GM18909 (cell line): Measurements from ENCODE around the gene RAD51C.
A peak's percentile ranks its signal among the peaks of the same experiment; 100 is the strongest.
"Not testable (repeated sequence)": the region's sequence is repeated elsewhere in the genome, so short reads cannot be mapped to it uniquely, and the experiment has no call there.

ENCODE experiments used
- ATAC-seq: cut with Tn5 transposase; IDR thresholded peaks from one replicate; pipeline ENCODE4 v1.9.1; 2021; ENCODE audit warnings: mild to moderate bottlenecking; ENCODE audit not compliant: unreplicated experiment, poor library complexity

RAD51C gene

DNA sequence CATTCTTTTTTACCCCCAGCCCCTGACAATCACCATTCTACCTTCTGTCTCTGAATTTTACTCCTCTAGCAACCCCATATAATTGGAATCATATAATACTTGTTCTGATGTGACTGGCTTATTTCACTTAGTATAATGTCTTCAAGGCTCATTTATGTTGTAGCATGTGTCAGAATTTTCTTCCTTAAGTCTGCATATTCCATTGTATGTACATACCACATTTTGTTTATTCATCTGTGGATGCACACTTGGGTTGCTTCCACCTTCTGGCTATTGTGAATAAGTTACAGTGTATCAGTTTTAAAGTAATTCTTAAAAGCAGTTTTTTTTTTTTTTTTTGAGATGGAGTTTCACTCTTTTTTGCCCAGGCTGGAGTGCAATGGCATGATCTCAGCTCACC is 38.5 kb downstream of the RAD51C start:
- no peak for ATAC-seq

DNA sequence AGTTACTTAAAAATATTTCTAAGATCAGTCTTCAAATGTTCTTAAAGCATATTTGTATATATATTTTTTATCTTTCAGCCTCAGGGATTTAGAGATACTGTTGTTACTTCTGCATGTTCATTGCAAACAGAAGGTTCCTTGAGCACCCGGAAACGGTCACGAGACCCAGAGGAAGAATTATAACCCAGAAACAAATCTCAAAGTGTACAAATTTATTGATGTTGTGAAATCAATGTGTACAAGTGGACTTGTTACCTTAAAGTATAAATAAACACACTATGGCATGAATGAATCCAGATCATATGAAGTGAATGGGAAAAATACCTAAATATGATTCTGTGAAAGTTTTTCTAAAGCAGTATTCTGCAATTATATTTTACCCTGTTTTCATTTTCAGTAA is 41.6 kb downstream of the RAD51C start:
- ATAC-seq, result no peak

DNA sequence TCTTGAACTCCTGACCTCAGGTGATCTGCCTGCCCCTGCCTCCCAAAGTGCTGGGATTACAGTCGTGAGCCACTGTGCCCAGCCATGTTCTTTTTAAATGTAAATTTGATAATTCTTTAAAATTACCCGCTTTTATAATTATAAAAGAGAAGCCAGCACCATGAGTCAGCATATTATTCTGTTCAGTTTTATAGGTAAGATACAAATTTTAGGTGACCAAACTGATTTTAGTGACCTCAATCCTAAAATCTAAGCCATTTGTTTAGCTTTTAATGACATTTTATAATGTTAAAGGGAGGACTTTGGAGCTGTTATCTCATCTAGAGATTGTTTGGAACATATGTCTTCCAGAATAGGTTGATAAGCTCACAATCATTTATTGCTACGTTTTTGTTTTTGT is 42.4 kb downstream of the RAD51C start:
- no peak for ATAC-seq

DNA sequence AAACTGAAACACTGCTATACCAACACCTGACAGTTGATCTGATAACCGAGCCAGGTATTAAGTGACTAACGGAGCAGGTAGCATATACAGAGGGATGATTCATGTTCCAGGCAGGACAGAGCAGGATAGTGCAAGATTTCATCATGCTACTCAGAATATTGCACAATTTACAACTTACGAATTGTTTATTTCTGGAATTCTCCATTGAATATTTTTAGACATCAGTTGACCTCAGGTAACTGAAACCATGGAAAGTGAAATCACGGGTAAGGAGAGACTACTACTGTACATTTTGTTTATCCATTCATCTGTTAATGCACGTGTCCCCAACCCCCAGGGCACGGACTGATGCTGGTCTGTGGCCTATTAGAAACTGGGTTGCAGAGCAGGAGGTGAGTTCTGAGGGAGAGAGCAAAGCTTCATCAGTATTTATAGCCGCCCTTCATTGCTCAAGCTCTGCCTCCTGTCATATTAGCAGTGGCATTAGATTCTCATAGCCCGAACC is 48.8 kb downstream of the RAD51C start:
- ATAC-seq, result no peak

DNA sequence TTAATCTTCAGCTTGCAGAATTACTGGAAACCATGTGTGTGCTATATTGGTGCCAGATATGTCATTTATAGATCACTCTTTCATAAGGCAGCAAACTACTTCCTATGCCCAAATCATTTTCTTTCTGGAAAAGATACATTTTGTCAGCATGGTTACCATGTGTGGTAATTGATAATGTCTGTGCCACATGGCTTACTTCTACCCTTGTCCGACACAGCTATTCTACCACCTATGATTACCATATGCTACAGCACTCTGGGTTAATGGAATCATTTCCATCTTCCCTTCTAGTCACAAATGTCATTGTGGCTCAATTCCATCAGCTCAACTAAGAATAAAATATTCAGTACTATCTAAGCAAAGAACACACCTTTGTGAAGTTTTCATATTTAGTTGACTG is 55.3 kb downstream of the RAD51C start:
- no peak for ATAC-seq

- ATAC-seq, result not testable (repeated sequence)
Measured at GRCh38 chr17:58749627-58750026, 57.2 kb downstream of the RAD51C start.

GRCh38 chr17:58753026-58753425 is 60.6 kb downstream of the RAD51C start:
- ATAC-seq, result no peak

GRCh38 chr17:58755269-58755576 is 62.8 kb downstream of the RAD51C start:
- no peak for ATAC-seq

DNA sequence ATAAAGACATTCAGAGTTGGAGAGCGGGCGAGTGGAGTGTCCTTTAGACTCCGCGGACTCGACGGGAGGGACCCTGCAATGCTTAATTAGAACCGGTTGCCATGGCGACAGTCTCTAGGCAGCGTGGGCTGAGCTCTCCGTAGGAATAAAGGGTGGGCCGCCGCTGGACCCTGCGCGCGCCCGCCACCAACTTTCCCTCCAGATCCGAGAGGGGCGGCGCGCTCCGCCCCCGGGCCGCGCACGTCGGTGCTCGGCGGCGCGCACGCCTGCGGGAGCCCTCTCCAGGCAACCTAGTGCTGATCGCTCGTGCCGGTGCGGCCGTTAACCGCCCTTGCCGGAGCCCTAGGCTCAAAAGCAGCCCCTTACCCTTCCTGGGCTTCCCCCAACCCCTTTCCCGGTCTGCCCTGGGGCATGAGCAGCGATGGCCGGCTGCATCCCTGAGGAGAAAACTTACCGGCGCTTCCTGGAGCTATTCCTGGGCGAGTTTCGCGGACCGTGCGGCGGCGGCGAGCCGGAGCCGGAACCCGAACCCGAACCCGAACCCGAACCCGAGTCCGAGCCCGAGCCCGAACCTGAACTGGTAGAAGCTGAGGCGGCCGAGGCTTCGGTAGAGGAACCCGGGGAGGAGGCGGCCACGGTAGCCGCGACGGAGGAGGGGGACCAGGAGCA is 63.3 kb downstream of the RAD51C start, which contains the start of gene PPM1E:
Gene PPM1E (plus strand): TSS at position 278 of the 669 bp plus-strand sequence.
- peak; percentile 53 for ATAC-seq

DNA sequence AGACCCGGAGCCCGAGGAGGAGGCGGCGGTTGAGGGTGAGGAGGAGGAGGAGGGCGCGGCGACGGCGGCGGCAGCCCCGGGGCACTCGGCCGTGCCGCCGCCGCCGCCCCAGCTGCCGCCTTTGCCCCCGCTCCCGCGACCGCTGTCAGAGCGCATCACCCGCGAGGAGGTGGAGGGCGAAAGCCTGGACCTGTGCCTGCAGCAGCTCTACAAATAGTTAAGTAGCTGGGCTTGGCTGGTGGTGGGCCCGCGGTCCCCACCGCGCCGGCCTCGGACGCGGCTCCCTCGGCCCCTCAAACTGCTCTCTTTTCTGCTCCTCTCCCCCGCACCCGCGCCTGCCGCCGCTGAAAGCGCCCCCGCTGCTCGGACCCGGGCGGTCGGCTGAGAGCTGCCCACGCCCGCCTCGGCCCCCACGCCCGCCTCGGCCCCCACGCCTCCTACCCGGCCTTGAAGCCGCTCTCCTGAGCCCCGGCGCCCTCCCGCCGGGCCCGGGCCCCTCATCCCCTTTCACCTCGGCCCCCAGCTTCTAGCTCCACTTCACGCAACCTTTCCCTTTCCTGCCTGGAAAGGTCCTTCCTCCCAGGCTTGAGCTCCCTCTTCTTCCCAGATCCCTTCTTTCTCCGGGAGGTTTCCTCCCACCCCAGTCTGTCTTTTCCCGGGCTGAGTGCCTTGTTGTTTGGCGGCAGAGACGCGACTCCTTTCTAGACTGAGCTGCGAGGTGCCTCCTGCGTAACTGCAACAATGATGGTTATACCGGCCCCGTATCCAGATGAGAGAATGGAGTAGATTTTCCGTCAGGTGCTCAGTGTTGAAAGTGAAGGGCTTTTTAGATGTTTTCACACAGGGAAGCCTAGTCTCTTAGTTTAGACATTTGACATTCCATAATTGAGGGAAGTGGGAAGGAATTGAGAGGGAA is 64.1 kb downstream of the RAD51C start:
- no peak for ATAC-seq

DNA sequence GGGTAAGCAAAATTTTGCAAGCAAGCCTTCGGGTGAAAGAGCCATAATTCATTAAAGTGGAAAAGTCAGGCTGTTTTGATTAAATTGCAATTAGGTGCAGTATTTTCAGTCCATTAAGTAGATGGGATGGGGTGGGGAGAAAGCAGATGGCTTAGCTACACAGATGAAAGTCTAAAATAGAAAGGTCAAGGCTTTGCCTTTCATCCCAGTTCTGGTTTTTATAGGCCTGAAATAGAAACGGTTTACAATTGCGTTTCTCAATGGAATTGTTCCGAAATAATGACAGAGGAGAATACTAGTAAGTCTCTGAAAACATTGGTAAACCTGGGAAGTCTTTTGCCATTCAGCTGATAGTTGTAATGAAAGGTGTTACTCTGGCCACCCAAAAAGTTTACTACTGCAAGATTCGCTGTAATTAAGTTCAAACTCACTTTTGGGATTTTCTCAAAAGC is 64.8 kb downstream of the RAD51C start:
- no peak for ATAC-seq

DNA sequence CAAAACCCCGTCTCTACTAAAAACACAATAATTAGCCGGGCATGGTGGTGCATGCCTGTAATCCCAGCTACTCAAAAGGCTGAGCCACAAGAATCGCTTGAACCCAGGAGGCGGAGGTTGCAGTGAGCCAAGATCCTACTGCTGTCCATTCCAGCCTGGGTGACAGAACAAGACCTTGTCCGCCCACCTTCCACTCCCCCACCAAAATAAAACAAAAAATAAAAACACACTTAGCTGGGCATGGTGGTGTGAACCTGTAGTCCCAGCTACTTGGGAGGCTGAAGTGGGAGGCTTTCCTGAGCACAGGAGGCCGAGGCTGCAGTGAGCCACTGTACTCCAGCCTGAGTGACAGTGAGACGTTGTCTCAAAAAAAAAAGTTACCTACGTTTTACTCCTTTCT is 66.5 kb downstream of the RAD51C start:
- ATAC-seq, result no peak

- no peak for ATAC-seq
Measured at GRCh38 chr17:58759522-58759921, 67.1 kb downstream of the RAD51C start.

GRCh38 chr17:58760248-58760647 is 67.8 kb downstream of the RAD51C start:
- no peak for ATAC-seq

- no peak for ATAC-seq
Measured at GRCh38 chr17:58763263-58763662, 70.9 kb downstream of the RAD51C start.

- ATAC-seq, result no peak
Measured at GRCh38 chr17:58764373-58764772, 72.0 kb downstream of the RAD51C start.

- ATAC-seq, result not testable (repeated sequence)
Measured at GRCh38 chr17:58778482-58778881, 86.1 kb downstream of the RAD51C start.

DNA sequence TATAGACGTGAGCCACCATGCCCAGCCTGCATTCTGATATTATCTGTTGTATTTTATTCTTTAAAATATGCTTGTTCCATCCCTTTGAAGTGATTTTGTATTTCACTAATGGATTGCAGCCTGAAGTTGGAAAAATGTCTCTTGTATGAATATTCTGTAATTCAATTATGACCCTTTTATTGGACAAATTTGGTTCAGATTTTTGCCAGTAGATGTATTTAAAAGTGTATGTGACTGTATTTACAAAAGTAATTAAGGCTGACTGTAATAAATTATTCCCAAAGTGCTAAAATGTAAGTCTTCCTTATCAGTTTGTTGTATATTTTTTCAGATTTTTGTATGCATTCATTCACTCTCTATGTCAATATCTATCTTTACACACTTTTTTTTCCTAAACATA is 87.0 kb downstream of the RAD51C start:
- ATAC-seq, result no peak

DNA sequence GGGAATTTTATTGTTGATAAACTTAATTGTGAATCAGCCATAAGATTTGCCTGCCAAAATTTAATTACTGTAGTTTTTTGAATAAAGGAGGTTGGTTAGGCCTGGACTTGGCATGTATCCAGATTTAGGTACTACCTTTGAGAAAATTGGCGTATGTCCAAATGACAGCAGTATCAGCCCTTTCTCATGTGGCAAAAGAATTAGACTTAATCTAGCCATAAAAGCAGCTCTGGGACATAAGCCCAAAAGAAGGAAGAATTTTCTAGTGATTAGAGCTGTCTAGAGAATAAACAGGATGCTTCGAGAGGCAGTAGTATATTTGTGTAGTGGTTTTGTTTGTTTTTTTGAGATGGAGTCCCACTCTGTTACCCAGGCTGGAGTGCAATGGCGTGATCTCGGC is 91.0 kb downstream of the RAD51C start:
- ATAC-seq, result no peak

GRCh38 chr17:58785097-58785496 is 92.7 kb downstream of the RAD51C start:
- ATAC-seq, result no peak
